Measurements from ENCODE around the gene DLG2. TPM values are rescaled to one million over a fixed set of nuclear protein-coding genes. Genes with fewer than 3 reads are reported as not detected.

Gene DLG2
- total and polyA plus RNA-seq, 2 donors (not counting 3 experiments of a cell fraction or from before 2014, with no cell fraction given): 0.15 to 1.1 TPM

GRCh38 chr11:84292006-84292405, 1335.1 kb downstream of the DLG2 start:
- no peak overlapping the region for H2AFZ ChIP-seq (ENCODE audit: low read depth, low read length)
- TF ChIP-seq POLR2AphosphoS5 (IDR thresholded peaks at IDR 0.05; ENCODE audit: insufficient read depth, low read depth, low read length) (no peak), EZH2 (IDR thresholded peaks at IDR 0.05; ENCODE audit: borderline replicate concordance, low read depth, low read length, severe bottlenecking) (no peak), MYC (IDR thresholded peaks at IDR 0.05; ENCODE audit: low read depth, low read length) (no peak), FOS (IDR thresholded peaks at IDR 0.05; ENCODE audit: borderline replicate concordance, insufficient read depth, low read length) (no peak), POLR2A (IDR thresholded peaks at IDR 0.05; ENCODE audit: low read depth, low read length) (no peak), MAX (IDR thresholded peaks at IDR 0.05; ENCODE audit: insufficient read depth, insufficient read length) (no peak), GATA2 (IDR thresholded peaks at IDR 0.05; ENCODE audit: insufficient read depth, insufficient read length, low read depth, low read length) (no peak), JUN (IDR thresholded peaks at IDR 0.05; ENCODE audit: borderline replicate concordance, insufficient read depth, insufficient read length, low read depth) (no peak)
- TF ChIP-seq, protein P1, sequence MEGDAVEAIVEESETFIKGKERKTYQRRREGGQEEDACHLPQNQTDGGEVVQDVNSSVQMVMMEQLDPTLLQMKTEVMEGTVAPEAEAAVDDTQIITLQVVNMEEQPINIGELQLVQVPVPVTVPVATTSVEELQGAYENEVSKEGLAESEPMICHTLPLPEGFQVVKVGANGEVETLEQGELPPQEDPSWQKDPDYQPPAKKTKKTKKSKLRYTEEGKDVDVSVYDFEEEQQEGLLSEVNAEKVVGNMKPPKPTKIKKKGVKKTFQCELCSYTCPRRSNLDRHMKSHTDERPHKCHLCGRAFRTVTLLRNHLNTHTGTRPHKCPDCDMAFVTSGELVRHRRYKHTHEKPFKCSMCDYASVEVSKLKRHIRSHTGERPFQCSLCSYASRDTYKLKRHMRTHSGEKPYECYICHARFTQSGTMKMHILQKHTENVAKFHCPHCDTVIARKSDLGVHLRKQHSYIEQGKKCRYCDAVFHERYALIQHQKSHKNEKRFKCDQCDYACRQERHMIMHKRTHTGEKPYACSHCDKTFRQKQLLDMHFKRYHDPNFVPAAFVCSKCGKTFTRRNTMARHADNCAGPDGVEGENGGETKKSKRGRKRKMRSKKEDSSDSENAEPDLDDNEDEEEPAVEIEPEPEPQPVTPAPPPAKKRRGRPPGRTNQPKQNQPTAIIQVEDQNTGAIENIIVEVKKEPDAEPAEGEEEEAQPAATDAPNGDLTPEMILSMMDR (IDR thresholded peaks at IDR 0.05; ENCODE audit: extremely low read depth in 1 of 2, insufficient read depth in 1 of 2, low read depth in 1 of 2, low read length in 2 of 2): no peak
- no peak overlapping the region for H3K9ac ChIP-seq (replicated peaks; ENCODE audit: extremely low read depth, insufficient read depth, low read length)
- H3K27me3 ChIP-seq (ENCODE audit: control insufficient read depth in 2 of 2, insufficient read depth in 2 of 2, low read length in 2 of 2): no peaks in the 10 kb centered on the region
- intact Hi-C loops (cut with micrococcal nuclease): no loop called here
- ChIA-PET CTCF (no interaction called here), POLR2A (no interaction called here)
- no peak overlapping the region for H3K4me3 ChIP-seq (replicated peaks in 1 of 3; ENCODE audit: insufficient read depth in 1 of 3, low read depth in 1 of 3, low read length in 3 of 3)
- BruUV-seq (replicated peaks): no TSS peak
- dilution Hi-C loops (cut with MboI; ENCODE audit: extremely low pct_ligation_motif_present, low sequenced_read_pairs): no loop called here
- H3K9me3 ChIP-seq (replicated peaks; ENCODE audit: control insufficient read depth, insufficient read depth, low read length): no peaks in the 10 kb centered on the region
- H4K20me1 ChIP-seq (replicated peaks; ENCODE audit: control insufficient read depth, extremely low read depth, insufficient read depth, low read length): no peaks in the 10 kb centered on the region
- DNase-seq (ENCODE audit: low read depth, low spot score): no peak
- FAIRE-seq: no peak
- no peaks in the 10 kb centered on the region for H3K36me3 ChIP-seq (ENCODE audit: control insufficient read depth in 2 of 2, extremely low read depth in 1 of 2, insufficient read depth in 2 of 2, low read length in 2 of 2)
- no peaks in the 10 kb centered on the region for H3K9me1 ChIP-seq (replicated peaks; ENCODE audit: control insufficient read depth, extremely low read depth, insufficient read depth, low read length)
- no peak overlapping the region for H3K4me2 ChIP-seq (ENCODE audit: insufficient read depth, low read length)
- H3K79me2 ChIP-seq (ENCODE audit: control insufficient read depth, insufficient read depth, low read length): no peaks in the 10 kb centered on the region
- no peaks in the 10 kb centered on the region for H3K4me1 ChIP-seq (ENCODE audit: control insufficient read depth, extremely low read depth, insufficient read depth, low read length)
- no peak overlapping the region for H3K27ac ChIP-seq (ENCODE audit: insufficient read depth, low read depth, low read length)
